Dermis microvascular lymphatic vessel endothelial cell (primary cell): Measurements from ENCODE around the gene OSGIN1. TPM values are rescaled to one million over a fixed set of nuclear protein-coding genes. Genes with fewer than 3 reads are reported as not detected.

Source experiments
- DNase-seq, 2 donors: peaks; one replicate each; pipeline versions ENCODE4 v3.0.0 to v3.0.0-alpha.2; 2010; ENCODE audit warnings: low read depth in 2 of 2
- total RNA-seq: library from RNA; depleted of rRNA; stranded (reverse); fragments of >200 nt; gene quantifications from 2 replicates; pipeline ENCODE4 v1.2.1, GENCODE V29; 2014

The OSGIN1 gene
- total RNA-seq, 1 donor from 2014 or later: 0.77 TPM

DNA sequence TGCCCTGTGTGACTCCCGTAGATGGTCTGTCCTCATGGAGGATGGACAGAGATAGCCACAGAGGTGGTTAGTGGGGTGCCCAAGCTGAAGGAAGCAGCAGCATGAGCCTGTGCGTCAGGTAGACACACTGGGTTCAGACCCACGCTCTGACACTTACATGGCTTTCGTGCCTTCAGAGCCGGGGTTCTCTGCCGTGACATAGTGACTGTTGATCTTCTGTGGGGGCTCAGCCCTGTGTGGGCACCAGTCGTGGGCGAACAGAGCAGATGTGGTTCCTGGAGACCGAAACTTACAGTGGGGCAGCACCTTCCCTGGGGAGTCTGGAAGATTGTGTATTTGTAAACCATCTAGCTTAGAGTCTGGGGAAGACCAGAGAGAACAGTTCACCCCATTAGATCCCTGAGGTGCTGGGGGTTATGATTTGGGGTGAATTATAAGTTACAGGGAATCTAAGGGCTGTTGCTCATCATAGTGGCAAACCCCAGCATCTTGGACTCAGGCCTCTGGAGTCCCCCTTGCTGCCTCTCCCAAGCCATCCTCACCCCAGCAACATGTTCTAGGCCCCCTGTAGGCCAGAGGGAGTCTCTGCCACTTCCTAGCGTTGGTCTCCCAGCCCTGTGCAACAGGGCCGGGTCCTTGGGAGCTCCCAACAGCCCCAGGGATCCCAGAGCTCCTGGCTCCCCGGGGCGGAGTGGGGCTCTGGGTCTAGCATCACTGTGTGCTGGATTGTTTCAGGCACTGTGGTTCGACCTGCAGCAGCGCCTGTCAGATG, 43.6 kb downstream of the OSGIN1 start:
- DNase-seq: no peak

DNA sequence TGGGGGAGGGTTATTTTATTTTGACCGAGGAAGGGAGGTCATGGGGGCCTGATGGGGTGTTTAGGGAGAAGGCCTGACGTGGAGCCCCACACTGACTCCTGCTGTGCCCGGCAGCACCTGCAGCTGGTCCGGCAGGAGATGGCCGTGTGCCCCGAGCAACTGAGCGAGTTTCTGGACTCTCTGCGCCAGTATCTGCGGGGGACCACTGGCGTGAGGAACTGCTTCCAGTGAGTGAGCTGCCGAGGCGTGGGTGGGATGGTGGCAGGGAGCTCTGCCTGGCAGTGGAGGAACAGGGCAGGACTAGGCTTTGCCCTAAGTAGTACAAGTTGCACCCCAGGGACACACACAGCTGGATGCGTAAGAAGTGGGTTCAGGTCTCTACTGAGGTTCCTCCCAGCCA, 45.1 kb downstream of the OSGIN1 start:
- no peak for DNase-seq

- DNase-seq: no peak
These were observed 48.1 kb downstream of the OSGIN1 start for GRCh38 chr16:84000989-84001642.

- DNase-seq: no peak
These were observed 48.7 kb downstream of the OSGIN1 start for GRCh38 chr16:84001726-84002125.

DNA sequence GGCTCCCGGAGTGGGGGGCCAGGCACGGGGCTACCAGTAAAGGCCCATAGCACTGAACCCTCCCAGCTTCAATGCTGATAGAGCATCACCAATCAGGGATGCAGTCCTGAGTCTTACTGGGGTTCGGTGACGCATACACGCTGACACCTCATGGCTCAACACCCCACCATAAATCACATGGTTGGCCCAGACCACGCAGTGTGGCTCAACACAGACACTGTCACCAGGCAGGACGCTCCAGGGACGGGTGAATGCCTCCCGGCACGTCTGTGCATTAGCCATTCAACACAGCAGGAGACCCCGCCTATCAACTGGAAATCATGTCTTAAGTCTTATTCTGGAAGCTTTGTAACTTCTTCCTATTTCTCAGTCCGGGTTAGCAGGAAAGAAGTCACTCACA, 50.0 kb downstream of the OSGIN1 start:
- DNase-seq: no peak

DNA sequence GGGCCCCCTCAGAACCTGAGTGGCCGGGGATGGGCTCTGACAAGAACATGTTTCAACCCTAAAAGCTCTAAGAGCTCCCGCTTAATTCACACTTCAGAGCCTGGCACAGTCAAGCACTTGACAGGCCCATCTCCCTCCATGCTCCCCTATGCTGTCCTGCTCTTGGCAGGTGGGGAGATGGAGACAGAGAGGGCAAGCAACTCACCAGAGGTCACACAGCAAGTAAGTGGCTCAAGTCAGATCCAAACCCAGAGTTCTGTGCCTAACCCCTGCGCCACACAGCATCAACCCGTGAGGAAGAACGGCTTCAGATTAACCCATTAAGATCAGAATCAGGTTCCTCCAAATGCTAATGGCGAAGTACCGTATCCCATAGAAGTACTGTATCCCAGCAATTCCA, 51.4 kb downstream of the OSGIN1 start:
- DNase-seq: no peak

- no peak for DNase-seq
These were observed 52.4 kb downstream of the OSGIN1 start for GRCh38 chr16:84005391-84005790.

DNA sequence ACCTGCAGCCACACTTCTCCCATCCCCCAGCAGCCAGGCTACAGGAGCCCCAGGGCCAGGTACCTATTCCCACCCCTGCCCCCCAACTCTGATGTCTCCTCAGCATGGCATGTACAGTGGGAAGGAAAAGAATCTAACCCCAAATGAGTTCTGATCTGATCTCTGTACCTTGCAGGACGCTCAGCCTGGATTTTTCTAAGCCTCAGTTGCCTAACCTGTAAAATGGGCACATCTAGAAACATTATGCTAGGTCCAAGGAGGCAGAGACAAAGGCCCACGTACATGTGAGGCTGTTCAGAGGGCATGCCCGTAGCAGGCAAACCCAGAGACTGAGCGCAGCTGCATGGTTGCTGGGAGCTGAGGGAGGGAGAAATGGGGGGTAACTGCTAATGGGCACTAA, 54.5 kb downstream of the OSGIN1 start:
- no peak for DNase-seq

DNA sequence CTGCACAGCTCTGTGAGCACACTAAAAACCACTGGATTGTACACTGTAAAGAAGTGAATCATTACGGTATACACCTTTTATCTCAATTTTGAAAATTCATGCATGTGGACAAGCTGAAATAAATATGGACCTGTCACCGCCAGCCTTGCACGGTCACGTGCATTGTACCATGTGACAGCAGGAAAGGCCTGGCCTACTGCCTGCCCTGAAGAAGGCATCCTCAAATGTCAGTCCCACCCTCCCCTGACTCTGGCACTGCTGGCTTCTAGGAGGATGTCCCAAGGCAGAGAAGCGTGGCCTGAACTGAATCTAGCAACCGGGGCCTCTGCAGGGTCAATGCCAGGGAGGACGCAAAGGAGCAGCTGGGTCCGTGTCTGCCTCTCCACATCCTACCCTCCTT, 54.9 kb downstream of the OSGIN1 start:
- no peak for DNase-seq

GRCh38 chr16:84009282-84009681, 56.2 kb downstream of the OSGIN1 start:
- no peak for DNase-seq

- peak in 1 of 2 donors; percentile 59 for DNase-seq
These were observed 60.9 kb downstream of the OSGIN1 start for GRCh38 chr16:84013787-84014569.

DNA sequence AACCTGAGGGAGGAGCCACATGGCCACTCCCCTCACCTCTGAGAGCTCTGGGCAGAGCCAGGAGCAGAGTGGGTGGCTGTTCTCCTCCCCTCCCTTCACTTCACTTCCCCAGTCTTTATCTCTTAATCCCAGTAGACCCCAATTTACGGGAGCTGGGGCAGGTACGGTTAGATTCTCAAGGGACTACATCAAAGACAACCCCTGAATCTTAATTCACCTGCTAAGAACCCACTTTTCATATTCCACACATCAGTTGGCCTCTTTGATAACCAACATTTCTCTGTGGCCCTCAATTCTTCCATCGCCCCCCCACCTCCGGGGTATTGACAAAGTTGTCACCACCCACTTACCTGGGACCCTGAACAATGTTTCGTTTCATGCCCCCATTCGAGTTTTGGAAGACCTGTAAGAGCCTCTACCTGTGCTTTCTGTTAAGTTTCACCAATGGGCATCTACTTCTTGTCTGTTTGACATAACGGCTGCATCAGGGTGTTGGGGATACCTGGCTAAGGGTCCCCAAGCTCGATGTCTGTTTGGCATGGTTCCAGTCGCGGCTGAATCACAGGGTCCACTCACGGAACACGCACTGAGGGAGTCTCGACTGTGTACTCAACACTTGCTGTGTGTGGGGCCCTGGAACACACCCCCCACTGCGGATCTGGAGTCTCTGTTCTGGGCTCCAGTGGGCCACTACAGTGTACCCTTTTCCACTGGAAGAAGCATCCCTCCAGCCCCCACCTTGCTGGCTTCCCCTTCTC, 61.7 kb downstream of the OSGIN1 start:
- no peak for DNase-seq

DNA sequence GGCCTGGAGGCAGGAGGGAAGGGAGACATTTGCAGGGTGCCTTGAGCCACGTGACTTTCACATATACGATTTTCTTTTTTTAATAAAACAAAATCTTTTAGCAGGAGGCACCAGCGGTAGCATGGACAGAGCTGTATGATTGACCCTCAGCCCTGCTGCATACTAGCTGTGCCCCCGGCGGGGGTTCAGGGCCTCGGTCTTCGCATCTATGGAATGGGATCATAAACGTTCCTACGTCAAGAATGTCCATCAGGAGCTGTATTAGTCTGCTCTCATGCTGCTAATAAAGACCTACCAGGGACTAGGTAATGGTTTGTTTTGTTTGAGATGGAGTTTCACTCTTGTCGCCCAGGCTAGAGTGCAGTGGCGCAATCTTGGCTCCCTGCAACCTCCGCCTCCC, 62.4 kb downstream of the OSGIN1 start:
- DNase-seq: no peak

Other genes starting within 250 kb of the OSGIN1 start
- 99.9 and 124 TPM in 2 replicates for gene HSBP1, start 145.3 kb upstream of the OSGIN1 start, total RNA-seq
- gene MLYCD, start 54.1 kb upstream of the OSGIN1 start, total RNA-seq: 1.7 and 2.9 TPM in 2 replicates
- not detected in 2 replicates for gene NECAB2, start 15.0 kb downstream of the OSGIN1 start, total RNA-seq
- not detected in 2 replicates for gene SLC38A8, start 89.6 kb downstream of the OSGIN1 start, total RNA-seq
- 78.9 and 102 TPM in 2 replicates for gene MBTPS1, start 163.7 kb downstream of the OSGIN1 start, total RNA-seq
- gene HSDL1, start 191.9 kb downstream of the OSGIN1 start, total RNA-seq: 24.9 and 40.5 TPM in 2 replicates
- gene DNAAF1, start 192.1 kb downstream of the OSGIN1 start, total RNA-seq: under 0.01 TPM in 1 of 2 replicates, not detected in the other
- gene TAF1C, start 233.8 kb downstream of the OSGIN1 start, total RNA-seq: 8.6 and 12.5 TPM in 2 replicates
- not detected in 2 replicates for gene ADAD2, start 237.9 kb downstream of the OSGIN1 start, total RNA-seq